HEK293T (cell line): ENCODE measurements around the gene ARHGEF2.

Source experiments
- BHLHE40 ChIP-seq: fragments of 450-650 bp; IDR thresholded peaks from 2 replicates; pipeline ENCODE4 v1.6.1; 2016; ENCODE audit warnings: mild to moderate bottlenecking, moderate library complexity, borderline replicate concordance
- NFRKB ChIP-seq: fragments of 450-650 bp; IDR thresholded peaks from 2 replicates; pipeline ENCODE4 v1.6.1; 2016; ENCODE audit warnings: mild to moderate bottlenecking, moderate library complexity

DNA sequence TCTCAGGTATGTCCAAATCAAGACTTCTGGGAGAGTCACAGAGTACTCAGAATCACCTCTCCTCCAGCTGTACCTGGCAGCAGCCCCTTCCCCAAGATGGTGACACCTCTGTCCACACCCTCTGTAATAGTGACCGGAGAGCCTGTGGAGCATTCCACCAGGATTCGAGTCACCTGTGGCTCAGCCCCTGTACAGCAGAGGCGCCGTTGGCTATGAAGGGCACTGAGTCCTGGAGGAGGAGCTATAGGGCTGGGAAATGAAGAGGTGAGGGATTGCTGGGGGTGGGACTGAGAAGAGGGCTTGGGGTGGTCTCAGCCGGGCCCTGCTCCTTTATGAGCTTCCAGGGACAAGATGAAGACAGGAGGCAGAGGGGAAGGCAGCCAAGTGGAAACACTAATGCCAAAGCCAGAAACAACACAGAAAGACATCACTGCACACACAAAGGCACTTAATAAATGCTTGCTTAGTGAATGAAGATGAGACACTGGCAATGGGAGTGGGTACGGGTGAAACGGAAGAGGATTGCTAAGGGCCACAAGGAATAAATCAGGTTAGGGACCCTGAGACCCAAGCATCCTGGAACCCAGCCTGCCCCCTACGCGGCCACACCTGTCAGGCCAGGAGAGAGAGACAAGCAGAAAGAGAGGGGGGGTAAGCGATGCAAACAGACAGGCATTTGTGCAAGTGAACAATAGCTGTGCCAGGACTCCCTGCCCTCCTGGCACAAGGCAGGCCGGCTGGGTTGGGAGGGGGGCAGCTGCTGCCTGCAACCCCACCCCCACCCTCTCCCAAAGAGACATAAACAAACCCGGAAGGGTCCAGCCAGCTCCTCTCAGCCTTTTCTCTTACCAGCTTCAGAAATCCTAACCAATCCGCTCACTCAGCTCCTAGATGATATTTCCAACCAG is 3.9 kb downstream of the ARHGEF2 start:
- TF ChIP-seq BHLHE40, result no peak
- no peak for TF ChIP-seq NFRKB
